ENCODE results near the gene TTYH2. TPM values are rescaled to one million over a fixed set of nuclear protein-coding genes. Genes with fewer than 3 reads are reported as not detected.

Gene TTYH2
- total RNA-seq, 6 experiments from 2014 or later: 0.60 to 1.8 (median 1.3) TPM

GRCh38 chr17:74282587-74283370 is 69.4 kb downstream of the TTYH2 start:
- Histone ChIP-seq H3K4me1 (no peaks in the 10 kb centered on the region), H3K9me3 (no peaks in the 10 kb centered on the region), H3K27ac (no peak overlapping the region), H3K27me3 (no peaks in the 10 kb centered on the region), H3K36me3 (no peaks in the 10 kb centered on the region), H3K4me3 (no peak overlapping the region)
- ATAC-seq (peak in 1 of 4 donors; percentile 55), DNase-seq (no peak)
- TF ChIP-seq, protein P1, sequence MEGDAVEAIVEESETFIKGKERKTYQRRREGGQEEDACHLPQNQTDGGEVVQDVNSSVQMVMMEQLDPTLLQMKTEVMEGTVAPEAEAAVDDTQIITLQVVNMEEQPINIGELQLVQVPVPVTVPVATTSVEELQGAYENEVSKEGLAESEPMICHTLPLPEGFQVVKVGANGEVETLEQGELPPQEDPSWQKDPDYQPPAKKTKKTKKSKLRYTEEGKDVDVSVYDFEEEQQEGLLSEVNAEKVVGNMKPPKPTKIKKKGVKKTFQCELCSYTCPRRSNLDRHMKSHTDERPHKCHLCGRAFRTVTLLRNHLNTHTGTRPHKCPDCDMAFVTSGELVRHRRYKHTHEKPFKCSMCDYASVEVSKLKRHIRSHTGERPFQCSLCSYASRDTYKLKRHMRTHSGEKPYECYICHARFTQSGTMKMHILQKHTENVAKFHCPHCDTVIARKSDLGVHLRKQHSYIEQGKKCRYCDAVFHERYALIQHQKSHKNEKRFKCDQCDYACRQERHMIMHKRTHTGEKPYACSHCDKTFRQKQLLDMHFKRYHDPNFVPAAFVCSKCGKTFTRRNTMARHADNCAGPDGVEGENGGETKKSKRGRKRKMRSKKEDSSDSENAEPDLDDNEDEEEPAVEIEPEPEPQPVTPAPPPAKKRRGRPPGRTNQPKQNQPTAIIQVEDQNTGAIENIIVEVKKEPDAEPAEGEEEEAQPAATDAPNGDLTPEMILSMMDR (IDR thresholded peaks at IDR 0.05): no peak
- no peak for TF ChIP-seq POLR2A (IDR thresholded peaks at IDR 0.05)
- intact Hi-C loops (cut with DNase I): no loop called here
- WGBS (ENCODE audit: insufficient coverage, low coverage, low lambda C conversion rate, missing lambda C conversion rate): 20% methylated on average over 9 of the region's 9 CpGs

DNA sequence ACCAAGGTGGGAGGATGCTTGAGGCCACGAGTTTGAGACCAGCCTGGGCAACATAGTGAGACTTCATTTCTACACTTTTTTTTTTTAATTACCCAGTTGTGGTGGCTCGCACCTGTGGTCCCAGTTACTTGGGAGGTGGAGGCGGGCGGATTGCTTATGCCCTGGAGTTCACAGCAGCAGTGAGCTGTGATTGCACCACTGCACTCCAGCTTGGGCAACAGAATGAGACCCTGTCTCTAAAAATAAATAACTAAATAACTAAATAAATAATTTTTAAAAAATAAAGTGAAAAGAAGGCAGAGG is 70.0 kb downstream of the TTYH2 start:
- WGBS (ENCODE audit: insufficient coverage, low coverage, low lambda C conversion rate, missing lambda C conversion rate): 56% methylated on average over 4 of the region's 4 CpGs
- TF ChIP-seq, protein P1 (IDR thresholded peaks at IDR 0.05): no peak
- no peak for TF ChIP-seq POLR2A (IDR thresholded peaks at IDR 0.05)

DNA sequence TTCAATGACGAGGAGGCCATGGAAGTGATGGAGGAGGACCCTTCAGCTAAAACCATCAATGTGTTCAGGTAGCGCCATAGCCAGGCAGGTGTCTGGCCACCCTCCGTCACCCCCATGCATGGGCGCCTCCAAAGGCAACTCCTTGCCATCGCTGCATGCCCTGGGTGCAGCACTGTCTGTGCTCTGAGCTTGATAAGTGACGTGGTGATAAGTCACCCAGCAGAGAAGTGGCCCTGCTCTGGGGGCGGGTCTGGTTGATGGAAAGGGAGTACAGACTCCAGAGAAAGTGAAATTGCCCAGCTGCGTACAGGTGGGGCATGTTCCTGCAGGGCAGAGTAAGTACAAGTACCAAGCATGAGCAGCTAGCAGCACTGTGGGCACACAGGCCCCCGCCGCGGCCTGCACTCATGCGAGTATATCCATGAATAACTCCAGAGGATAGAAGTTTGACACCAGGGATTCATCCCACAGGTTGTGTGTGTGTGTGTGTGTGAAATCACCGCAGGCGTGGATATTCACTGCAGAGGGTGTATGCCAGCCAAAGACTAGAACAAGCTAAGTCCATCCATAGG is 73.7 kb downstream of the TTYH2 start:
- H3K4me1 ChIP-seq: no peaks in the 10 kb centered on the region
- no peak overlapping the region for H3K4me3 ChIP-seq
- H3K27ac ChIP-seq: no peak overlapping the region
- ATAC-seq (no peak), DNase-seq (no peak)
- H3K36me3 ChIP-seq: no peaks in the 10 kb centered on the region
- WGBS (ENCODE audit: insufficient coverage, low coverage, low lambda C conversion rate, missing lambda C conversion rate): 65% methylated on average over 4 of the region's 14 CpGs
- TF ChIP-seq POLR2A (IDR thresholded peaks at IDR 0.05): no peak
- TF ChIP-seq, protein P1 (IDR thresholded peaks at IDR 0.05): no peak
- intact Hi-C loops (cut with DNase I): no loop called here
- H3K9me3 ChIP-seq: no peaks in the 10 kb centered on the region
- no peaks in the 10 kb centered on the region for H3K27me3 ChIP-seq

More for the DNA sequence above, 70.0 kb downstream of the TTYH2 start:
- no peak for DNase-seq
- H3K9me3 ChIP-seq: no peaks in the 10 kb centered on the region
- no peaks in the 10 kb centered on the region for H3K4me1 ChIP-seq
- ATAC-seq: no peak
- H3K4me3 ChIP-seq: no peak overlapping the region
- intact Hi-C loops (cut with DNase I): no loop called here
- H3K36me3 ChIP-seq: no peaks in the 10 kb centered on the region
- no peak overlapping the region for H3K27ac ChIP-seq
- no peaks in the 10 kb centered on the region for H3K27me3 ChIP-seq

DNA sequence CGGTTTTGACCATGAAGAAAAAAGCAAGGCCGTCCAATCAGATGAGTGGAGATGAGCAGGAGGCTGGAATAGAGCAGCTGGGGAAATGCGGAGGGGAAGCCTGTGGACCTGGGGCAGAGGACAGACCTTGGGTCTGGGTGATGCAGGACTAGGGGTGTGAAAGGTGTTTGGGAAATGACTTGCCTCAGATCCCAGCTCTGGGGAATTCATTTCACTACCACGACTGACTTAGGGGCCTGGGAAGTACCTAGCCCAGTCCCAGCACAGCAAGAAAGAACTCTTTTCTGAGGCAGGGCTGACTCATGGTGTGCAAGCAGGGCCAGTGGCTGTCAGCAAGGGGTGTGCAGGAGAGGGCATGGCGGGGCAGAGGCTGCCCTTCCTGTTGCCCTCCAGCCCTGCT is 75.4 kb downstream of the TTYH2 start:
- no peak for ATAC-seq
- Histone ChIP-seq H3K27me3 (no peaks in the 10 kb centered on the region), H3K36me3 (no peaks in the 10 kb centered on the region), H3K4me3 (no peak overlapping the region), H3K4me1 (no peaks in the 10 kb centered on the region), H3K9me3 (no peaks in the 10 kb centered on the region), H3K27ac (no peak overlapping the region)
- 45% methylated on average over 4 of the region's 5 CpGs for WGBS (ENCODE audit: insufficient coverage, low coverage, low lambda C conversion rate, missing lambda C conversion rate)
- intact Hi-C loops (cut with DNase I): no loop called here
- TF ChIP-seq POLR2A (IDR thresholded peaks at IDR 0.05): no peak
- TF ChIP-seq, protein P1 (IDR thresholded peaks at IDR 0.05): no peak
- DNase-seq: no peak

Data from right lobe of liver (tissue), 6 donors.